SK-N-SH (cell line): ENCODE measurements around the gene RAPGEF4. TPM values are rescaled to one million over a fixed set of nuclear protein-coding genes. Genes with fewer than 3 reads are reported as not detected.

Source experiments
- CTCF ChIA-PET: fragments of 300-600, 350-600 bp; formaldehyde crosslinking; extraction: SDS; loops from one replicate; lab custom pipeline; 2021; lab: Yijun Ruan, JAX
- POLR2A ChIA-PET: fragments of 350-600 bp; sonication (Branson Sonifier 250); formaldehyde crosslinking; extraction: SDS; loops from one replicate; lab custom pipeline; 2020; ENCODE audit warnings: antibody characterized with exemption, inconsistent platforms; lab: Yijun Ruan, JAX
- DNase-seq: peaks from one replicate; pipeline ENCODE4 v3.0.0; 2012
- H2AFZ ChIP-seq: fragments of 200-600 bp; sonication (generic); 2 replicates; pipeline ENCODE4 v1.8.1; 2016; ENCODE audit warnings: antibody characterized with exemption, mild to moderate bottlenecking, low read depth
- H3F3A ChIP-seq: fragments of 200-600 bp; sonication (generic); replicated peaks from 2 replicates; pipeline ENCODE3; 2016; ENCODE audit warnings: antibody characterized with exemption, mild to moderate bottlenecking; ENCODE audit not compliant: insufficient read depth
- H3K27ac ChIP-seq, 2 experiments: fragments of 200-500 bp in 1 of 2; fragments of 200-600 bp in 1 of 2; sonication (Bioruptor generic) in 1 of 2; sonication (generic), shearing (Covaris generic) in 1 of 2; 2 replicates each; pipeline versions ENCODE4 v1.5.1 to v1.6.1; 2014 to 2016; ENCODE audit warnings: low read depth in 2 of 2, inconsistent platforms in 1 of 2, low read length in 1 of 2, mild to moderate bottlenecking in 1 of 2, mixed read lengths in 1 of 2
- H3K27me3 ChIP-seq: fragments of 200-600 bp; sonication (generic), shearing (Covaris generic); 2 replicates; pipeline ENCODE4 v1.6.1; 2016; ENCODE audit warnings: mixed run types; ENCODE audit not compliant: insufficient read depth
- H3K36me3 ChIP-seq, 2 experiments: fragments of 200-500 bp in 1 of 2; fragments of 200-600 bp in 1 of 2; sonication (Bioruptor generic) in 1 of 2; sonication (generic) in 1 of 2; replicated peaks in 1 of 2; 2 replicates each; pipeline versions ENCODE3 to v1.5.1; 2014 to 2016; ENCODE audit warnings: low read length in 1 of 2, mild to moderate bottlenecking in 1 of 2; ENCODE audit not compliant: insufficient read depth in 2 of 2, control insufficient read depth in 1 of 2
- H3K4me1 ChIP-seq, 2 experiments: fragments of 200-500 bp in 1 of 2; fragments of 200-600 bp in 1 of 2; sonication (Bioruptor generic) in 1 of 2; sonication (generic), shearing (Covaris generic) in 1 of 2; 2 replicates each; pipeline versions ENCODE4 v1.5.1 to v1.6.1; 2014 to 2016; ENCODE audit warnings: low read depth in 1 of 2, low read length in 1 of 2, mixed run types in 1 of 2; ENCODE audit not compliant: insufficient read depth in 2 of 2, control insufficient read depth in 1 of 2
- H3K4me2 ChIP-seq: fragments of 200-600 bp; sonication (generic), shearing (Covaris generic); 2 replicates; pipeline ENCODE4 v1.6.1; 2017; ENCODE audit warnings: mixed run types
- H3K4me3 ChIP-seq, 2 experiments: fragments of 200-500 bp in 1 of 2; fragments of 200-600 bp in 1 of 2; sonication (Bioruptor generic) in 1 of 2; sonication (generic), shearing (Covaris generic) in 1 of 2; 2 replicates each; pipeline versions ENCODE4 v1.5.1 to v1.8.1; 2014 to 2016; ENCODE audit warnings: low read depth in 2 of 2, inconsistent platforms in 1 of 2, low read length in 1 of 2, mild to moderate bottlenecking in 1 of 2, mixed read lengths in 1 of 2, moderate library complexity in 1 of 2
- H3K79me2 ChIP-seq: fragments of 200-600 bp; sonication (generic); 2 replicates; pipeline ENCODE4 v1.8.1; 2017; ENCODE audit warnings: mild to moderate bottlenecking; ENCODE audit not compliant: insufficient read depth
- H3K9ac ChIP-seq: fragments of 200-600 bp; sonication (generic); 2 replicates; pipeline ENCODE4 v1.6.1; 2017; ENCODE audit warnings: mixed run types
- H3K9me2 ChIP-seq: fragments of 200-600 bp; sonication (generic); 2 replicates; pipeline ENCODE4 v1.6.1; 2017; ENCODE audit warnings: mixed run types
- H3K9me3 ChIP-seq: fragments of 200-600 bp; sonication (generic); 2 replicates; pipeline ENCODE4 v1.6.1; 2017; ENCODE audit warnings: mixed run types, mild to moderate bottlenecking, moderate library complexity
- H4K20me1 ChIP-seq: fragments of 200-600 bp; sonication (generic); 2 replicates; pipeline ENCODE4 v1.6.1; 2017; ENCODE audit warnings: mild to moderate bottlenecking, mixed run types; ENCODE audit not compliant: insufficient read depth
- CTCF ChIP-seq: fragments of 200-600 bp; sonication (generic); IDR thresholded peaks from 2 replicates; pipeline ENCODE4 v1.6.1; 2017; ENCODE audit warnings: antibody characterized with exemption, mild to moderate bottlenecking, moderate library complexity
- ELF1 ChIP-seq: IDR thresholded peaks from 2 replicates; pipeline ENCODE4 v1.4.0; 2012
- EP300 ChIP-seq, 2 experiments: IDR thresholded peaks; 2 replicates each; pipeline versions ENCODE4 v1.4.0 to v1.6.1; 2012; ENCODE audit warnings: borderline replicate concordance in 1 of 2, low read depth in 1 of 2, low read length in 1 of 2
- FOSL2 ChIP-seq: IDR thresholded peaks from 2 replicates; pipeline ENCODE4 v1.4.0; 2012; ENCODE audit warnings: low read depth, mild to moderate bottlenecking, moderate library complexity, borderline replicate concordance
- FOXM1 ChIP-seq: IDR thresholded peaks from 2 replicates; pipeline ENCODE4 v1.4.0; 2012; ENCODE audit warnings: low read depth, mild to moderate bottlenecking
- IRF3 ChIP-seq: fragments of 150-350 bp; IDR thresholded peaks from 2 replicates; pipeline ENCODE4 v1.6.1; 2016; ENCODE audit warnings: mild to moderate bottlenecking, low read depth, low read length
- JUND ChIP-seq: IDR thresholded peaks from 2 replicates; pipeline ENCODE4 v1.4.0; 2012
- MEF2A ChIP-seq: IDR thresholded peaks from 2 replicates; pipeline ENCODE4 v1.4.0; 2012; ENCODE audit warnings: low read depth, borderline replicate concordance
- NRF1 ChIP-seq: IDR thresholded peaks from 2 replicates; pipeline ENCODE4 v1.6.1; 2012; ENCODE audit warnings: low read depth, mild to moderate bottlenecking, low read length
- PBX3 ChIP-seq: IDR thresholded peaks from 2 replicates; pipeline ENCODE4; 2012
- POLR2AphosphoS5 ChIP-seq: IDR thresholded peaks from 2 replicates; pipeline ENCODE4 v1.6.1; 2012; ENCODE audit warnings: low read depth, low read length
- RFX5 ChIP-seq: IDR thresholded peaks from 2 replicates; pipeline ENCODE4 v1.6.1; 2012; ENCODE audit warnings: mild to moderate bottlenecking, improper control_type of control experiment, low read length
- TCF12 ChIP-seq: IDR thresholded peaks from 2 replicates; pipeline ENCODE4 v1.4.0; 2012
- TEAD4 ChIP-seq: IDR thresholded peaks from 2 replicates; pipeline ENCODE4 v1.4.0; 2012; ENCODE audit warnings: mild to moderate bottlenecking, borderline replicate concordance; ENCODE audit not compliant: insufficient read depth
- USF1 ChIP-seq: IDR thresholded peaks from 2 replicates; pipeline ENCODE4 v1.4.0; 2012; ENCODE audit warnings: low read depth, borderline replicate concordance
- USF2 ChIP-seq: fragments of 150-350 bp; IDR thresholded peaks from 2 replicates; pipeline ENCODE4 v1.6.1; 2017; ENCODE audit warnings: antibody characterized with exemption, low read length, low read depth, borderline replicate concordance
- YY1 ChIP-seq: IDR thresholded peaks from 2 replicates; pipeline ENCODE4 v1.4.0; 2012; ENCODE audit warnings: low read depth, mild to moderate bottlenecking
- ZBTB33 ChIP-seq: IDR thresholded peaks from 2 replicates; pipeline ENCODE4 v1.4.0; 2012; ENCODE audit warnings: low read depth, borderline replicate concordance
- WGBS: methylation state at CpG from one replicate; pipeline ENCODE4 v1.1.6; 2017; ENCODE audit warnings: low lambda C conversion rate; 5-methylcytosine and 5-hydroxymethylcytosine counted together
- polyA plus RNA-seq, 3 experiments: library from polyadenylated mRNA; depleted of rRNA; stranded (reverse); fragments of >200 nt; gene quantifications; 2 replicates each; pipeline ENCODE4 v1.2.3, GENCODE V29; 2012

Gene RAPGEF4
- polyA plus RNA-seq, 1 of the 3 experiments (the other 2 are of a cell fraction): 0.30 TPM

GRCh38 chr2:172924097-172924660 lies 188.5 kb downstream of the RAPGEF4 start:
- Histone ChIP-seq H3K4me2 (no peak overlapping the region), H3K4me1 (peaks cover 0 to 11% of the 10 kb centered on the region in 2 experiments; a peak in 2 of 4 replicates), H3K36me3 (no peaks in the 10 kb centered on the region), H3K27me3 (no peaks in the 10 kb centered on the region), H3K9me2 (no peaks in the 10 kb centered on the region), H3K27ac (no peak overlapping the region), H3K9ac (no peak overlapping the region), H3K9me3 (no peaks in the 10 kb centered on the region), H2AFZ (no peak overlapping the region), H3K4me3 (no peak overlapping the region), H4K20me1 (no peaks in the 10 kb centered on the region), H3K79me2 (no peaks in the 10 kb centered on the region), H3F3A (peaks cover 3% of the 10 kb centered on the region)
- ChIA-PET CTCF (interaction anchor here (0.8 to 4.5 kb wide), 9 partner anchors 8 to 119 kb away, joined by 3 to 30 read pairs (median 4); no protein-coding TSS in a partner anchor), POLR2A (interaction anchor here (0.6 kb wide), 1 partner anchor 18 kb away, joined by 4 read pairs; no protein-coding TSS in a partner anchor)
- TF ChIP-seq TCF12 (no peak), USF2 (no peak), PBX3 (no peak)
- DNase-seq: no peak
- WGBS: 79% methylated on average over 4 of the region's 4 CpGs

- Histone ChIP-seq H3K4me3 (no peak overlapping the region), H3K9me2 (no peaks in the 10 kb centered on the region), H3K4me2 (no peak overlapping the region)
- DNase-seq: no peak
- TF ChIP-seq USF1 (no peak), TEAD4 (no peak), EP300 (IDR thresholded peaks at IDR 0.05; ENCODE audit: borderline replicate concordance in 1 of 2, low read depth in 1 of 2, low read length in 1 of 2) (no peak), ELF1 (no peak), RFX5 (no peak), NRF1 (no peak), FOXM1 (no peak), MEF2A (no peak), IRF3 (no peak), JUND (no peak), CTCF (no peak), FOSL2 (no peak), ZBTB33 (no peak), YY1 (no peak), POLR2AphosphoS5 (no peak)
- TF ChIP-seq, all 33 proteins: peak for 0
- ChIA-PET POLR2A (no interaction called here), CTCF (interaction anchor here (1.2 to 2.2 kb wide), 3 partner anchors 11 to 119 kb away, joined by 3 to 8 read pairs (median 4); no protein-coding TSS in a partner anchor)
- Histone ChIP-seq H3K9ac (no peak overlapping the region), H3K27ac (no peak overlapping the region), H3F3A (peaks cover 3% of the 10 kb centered on the region), H3K9me3 (no peaks in the 10 kb centered on the region), H3K36me3 (no peaks in the 10 kb centered on the region), H2AFZ (no peak overlapping the region), H3K4me1 (peaks cover 0 to 21% of the 10 kb centered on the region in 2 experiments; a peak in 2 of 4 replicates), H4K20me1 (no peaks in the 10 kb centered on the region), H3K79me2 (no peaks in the 10 kb centered on the region), H3K27me3 (no peaks in the 10 kb centered on the region)
- WGBS: 74% methylated on average over 2 of the region's 2 CpGs
Measured at GRCh38 chr2:172925600-172925999, 190.0 kb downstream of the RAPGEF4 start.
